ENCODE data around the gene GPR78.

Gene GPR78

DNA sequence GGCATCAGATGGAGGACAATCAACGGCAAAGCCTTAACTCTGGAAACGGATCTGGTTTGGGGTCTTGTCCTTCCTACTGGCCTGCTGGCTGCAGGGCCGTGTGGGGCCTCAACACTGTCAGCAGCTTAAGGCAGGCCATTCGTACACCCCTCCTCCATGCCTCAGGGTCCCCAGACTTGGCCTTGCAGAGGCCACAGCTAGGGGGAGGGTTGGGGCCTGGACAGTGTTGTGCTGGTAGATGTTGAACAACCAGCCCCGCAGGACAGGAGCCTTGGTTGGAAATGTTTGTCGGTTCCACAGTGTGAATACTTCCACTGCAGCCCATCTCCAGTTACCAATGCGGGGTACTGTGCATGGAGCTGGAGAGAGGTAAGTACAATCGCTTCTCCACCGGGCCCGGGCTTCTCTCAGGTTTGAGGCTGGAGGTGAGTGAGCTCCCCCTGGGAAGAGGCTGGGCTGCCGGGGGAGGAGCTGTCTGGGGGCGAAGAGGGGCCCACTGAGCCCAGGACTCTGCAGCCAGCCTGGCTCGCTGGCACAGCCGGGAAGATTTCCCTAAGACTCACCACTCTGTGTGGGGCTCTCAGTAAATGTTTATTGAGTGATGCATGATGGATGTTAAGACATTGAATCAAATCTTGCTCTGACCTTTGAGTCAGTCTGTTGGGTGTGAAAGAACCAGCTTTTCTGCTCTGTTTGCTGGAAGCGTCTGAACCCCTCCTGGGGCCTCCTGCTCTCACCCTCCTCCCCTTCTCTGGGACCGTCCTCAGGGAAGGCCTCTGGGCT is 19.7 kb upstream of the GPR78 start:
- Histone ChIP-seq H3K79me2 (ENCODE audit: insufficient read depth, low read depth) (no peaks in the 10 kb centered on the region), H3K36me3 (ENCODE audit: insufficient read depth) (no peaks in the 10 kb centered on the region), H3K27ac (no peak overlapping the region), H3K4me2 (no peak overlapping the region), H3K4me3 (IDR thresholded peaks at IDR 0.05; ENCODE audit: insufficient read depth, low read depth, low read length) (no peak overlapping the region), H2AFZ (ENCODE audit: low read depth) (no peak overlapping the region), H4K20me1 (ENCODE audit: insufficient read depth) (no peaks in the 10 kb centered on the region), H3K9ac (no peak overlapping the region), H3K4me1 (ENCODE audit: low read depth, poor library complexity, severe bottlenecking) (no peaks in the 10 kb centered on the region), H3K27me3 (ENCODE audit: insufficient read depth, low read depth) (no peaks in the 10 kb centered on the region)
- TF ChIP-seq, protein P1, sequence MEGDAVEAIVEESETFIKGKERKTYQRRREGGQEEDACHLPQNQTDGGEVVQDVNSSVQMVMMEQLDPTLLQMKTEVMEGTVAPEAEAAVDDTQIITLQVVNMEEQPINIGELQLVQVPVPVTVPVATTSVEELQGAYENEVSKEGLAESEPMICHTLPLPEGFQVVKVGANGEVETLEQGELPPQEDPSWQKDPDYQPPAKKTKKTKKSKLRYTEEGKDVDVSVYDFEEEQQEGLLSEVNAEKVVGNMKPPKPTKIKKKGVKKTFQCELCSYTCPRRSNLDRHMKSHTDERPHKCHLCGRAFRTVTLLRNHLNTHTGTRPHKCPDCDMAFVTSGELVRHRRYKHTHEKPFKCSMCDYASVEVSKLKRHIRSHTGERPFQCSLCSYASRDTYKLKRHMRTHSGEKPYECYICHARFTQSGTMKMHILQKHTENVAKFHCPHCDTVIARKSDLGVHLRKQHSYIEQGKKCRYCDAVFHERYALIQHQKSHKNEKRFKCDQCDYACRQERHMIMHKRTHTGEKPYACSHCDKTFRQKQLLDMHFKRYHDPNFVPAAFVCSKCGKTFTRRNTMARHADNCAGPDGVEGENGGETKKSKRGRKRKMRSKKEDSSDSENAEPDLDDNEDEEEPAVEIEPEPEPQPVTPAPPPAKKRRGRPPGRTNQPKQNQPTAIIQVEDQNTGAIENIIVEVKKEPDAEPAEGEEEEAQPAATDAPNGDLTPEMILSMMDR (conservative IDR thresholded peaks at IDR 0.05; ENCODE audit: low read depth, low read length) = no peak

GRCh38 chr4:8564595-8564994 is 15.6 kb upstream of the GPR78 start:
- H3K27me3 ChIP-seq (ENCODE audit: insufficient read depth, low read depth) = no peaks in the 10 kb centered on the region
- no peaks in the 10 kb centered on the region for H4K20me1 ChIP-seq (ENCODE audit: insufficient read depth)
- H3K27ac ChIP-seq = no peak overlapping the region
- H3K79me2 ChIP-seq (ENCODE audit: insufficient read depth, low read depth) = no peaks in the 10 kb centered on the region
- no peaks in the 10 kb centered on the region for H3K36me3 ChIP-seq (ENCODE audit: insufficient read depth)
- no peak overlapping the region for H3K9ac ChIP-seq
- H3K4me2 ChIP-seq = no peak overlapping the region
- no peak overlapping the region for H3K4me3 ChIP-seq (IDR thresholded peaks at IDR 0.05; ENCODE audit: insufficient read depth, low read depth, low read length)
- H3K4me1 ChIP-seq (ENCODE audit: low read depth, poor library complexity, severe bottlenecking) = no peaks in the 10 kb centered on the region
- H2AFZ ChIP-seq (ENCODE audit: low read depth) = no peak overlapping the region
- TF ChIP-seq, protein P1 (conservative IDR thresholded peaks at IDR 0.05; ENCODE audit: low read depth, low read length) = no peak

DNA sequence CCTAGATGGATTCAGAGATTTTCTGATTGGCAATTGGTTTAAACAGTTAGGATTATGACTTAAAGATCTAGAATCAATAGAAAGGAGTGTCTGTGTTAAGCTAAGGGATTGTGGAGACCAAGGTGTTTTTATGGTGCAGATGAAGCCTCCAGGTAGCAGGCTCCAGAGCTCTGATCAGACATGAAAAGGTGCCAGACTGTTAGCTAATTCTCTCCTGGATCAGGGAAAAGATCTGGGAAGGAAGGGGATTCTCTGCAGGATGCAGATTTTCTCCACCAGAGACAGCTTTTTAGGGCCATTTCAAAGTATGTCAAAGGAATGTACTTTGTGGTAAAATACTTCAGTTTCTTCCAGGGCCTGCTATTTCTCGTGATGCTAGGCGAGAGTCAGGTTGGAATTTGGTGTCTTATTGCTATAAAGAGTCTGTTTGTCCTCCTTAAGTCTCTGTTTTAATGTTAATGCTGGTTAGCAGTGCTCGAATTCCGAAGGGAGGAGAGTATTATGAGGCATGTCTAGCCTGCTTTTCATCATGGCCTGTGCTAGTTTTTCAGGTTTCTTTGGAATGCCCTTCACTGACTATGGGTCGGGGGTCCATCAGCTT is 12.0 kb upstream of the GPR78 start:
- no peak overlapping the region for H3K9ac ChIP-seq
- no peaks in the 10 kb centered on the region for H3K36me3 ChIP-seq (ENCODE audit: insufficient read depth)
- no peak overlapping the region for H2AFZ ChIP-seq (ENCODE audit: low read depth)
- no peak overlapping the region for H3K4me3 ChIP-seq (IDR thresholded peaks at IDR 0.05; ENCODE audit: insufficient read depth, low read depth, low read length)
- H3K4me1 ChIP-seq (ENCODE audit: low read depth, poor library complexity, severe bottlenecking) = no peaks in the 10 kb centered on the region
- no peaks in the 10 kb centered on the region for H3K27me3 ChIP-seq (ENCODE audit: insufficient read depth, low read depth)
- no peak overlapping the region for H3K27ac ChIP-seq
- TF ChIP-seq, protein P1 (conservative IDR thresholded peaks at IDR 0.05; ENCODE audit: low read depth, low read length) = no peak
- H3K79me2 ChIP-seq (ENCODE audit: insufficient read depth, low read depth) = no peaks in the 10 kb centered on the region
- no peaks in the 10 kb centered on the region for H4K20me1 ChIP-seq (ENCODE audit: insufficient read depth)
- no peak overlapping the region for H3K4me2 ChIP-seq

DNA sequence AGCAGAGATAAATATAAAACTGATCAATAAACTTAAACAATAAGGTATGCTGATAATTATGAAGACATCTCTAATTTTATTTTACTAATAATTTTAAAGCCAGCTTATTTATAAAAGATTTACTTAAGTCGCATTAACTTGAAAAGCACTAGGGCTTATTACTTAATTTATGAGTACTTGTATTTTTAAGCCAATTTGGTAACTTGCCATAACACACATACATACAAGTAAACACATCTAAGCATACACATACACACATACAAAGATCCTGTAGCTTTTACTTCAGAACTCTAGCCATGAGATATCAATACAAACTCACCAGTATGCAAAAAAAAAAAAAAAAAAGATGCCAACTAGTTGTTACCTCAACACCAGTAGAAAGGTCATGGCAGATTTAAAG is 10.0 kb upstream of the GPR78 start:
- Histone ChIP-seq H3K27ac (no peak overlapping the region), H3K36me3 (ENCODE audit: insufficient read depth) (no peaks in the 10 kb centered on the region), H2AFZ (ENCODE audit: low read depth) (no peak overlapping the region), H3K9ac (no peak overlapping the region), H4K20me1 (ENCODE audit: insufficient read depth) (no peaks in the 10 kb centered on the region), H3K4me2 (no peak overlapping the region), H3K4me3 (IDR thresholded peaks at IDR 0.05; ENCODE audit: insufficient read depth, low read depth, low read length) (no peak overlapping the region), H3K4me1 (ENCODE audit: low read depth, poor library complexity, severe bottlenecking) (no peaks in the 10 kb centered on the region), H3K79me2 (ENCODE audit: insufficient read depth, low read depth) (no peaks in the 10 kb centered on the region), H3K27me3 (ENCODE audit: insufficient read depth, low read depth) (no peaks in the 10 kb centered on the region)
- TF ChIP-seq, protein P1 (conservative IDR thresholded peaks at IDR 0.05; ENCODE audit: low read depth, low read length) = no peak
